Tibial artery (tissue), 4 donors: ENCODE results near the gene MARCHF6.

ENCODE experiments used
- DNase-seq, 2 donors: peaks; one replicate each; pipeline ENCODE4 v3.0.0-alpha.2; 2019
- H3K27ac ChIP-seq, 2 donors: fragments of 200-600 bp; sonication (generic) in 1 of 2; 1 replicate in 1 of 2; 2 replicates in 1 of 2; pipeline ENCODE4 v1.5.1; 2018 to 2019; ENCODE audit warnings: mild to moderate bottlenecking in 1 of 2
- H3K27me3 ChIP-seq, 2 donors: fragments of 200-600 bp; sonication (generic) in 1 of 2; one replicate each; pipeline versions ENCODE4 v1.5.1 to v1.6.0; 2016 to 2019
- H3K36me3 ChIP-seq, 3 donors: fragments of 200-600 bp; sonication (generic) in 2 of 3; one replicate each; pipeline ENCODE4 v1.5.1; 2016 to 2019; ENCODE audit warnings: mild to moderate bottlenecking in 2 of 3
- H3K4me1 ChIP-seq, 4 donors: fragments of 200-600 bp; sonication (generic) in 2 of 4; 1 replicate in 3 of 4; 2 replicates in 1 of 4; pipeline ENCODE4 v1.5.1; 2016 to 2019
- H3K4me3 ChIP-seq, 2 donors: fragments of 200-600 bp; sonication (generic) in 1 of 2; 1 replicate in 1 of 2; 2 replicates in 1 of 2; pipeline ENCODE4 v1.5.1; 2018 to 2019; ENCODE audit warnings: mild to moderate bottlenecking in 2 of 2
- H3K9me3 ChIP-seq, 3 donors: fragments of 200-600 bp; sonication (generic) in 1 of 3; one replicate each; pipeline ENCODE4 v1.5.1; 2016 to 2019
- intact Hi-C: fragments of 100-400 bp; cut with DNase I; formaldehyde crosslinking; loops from one replicate; pipeline ENCODE4 v1.15.0; 2023; ENCODE audit warnings: low total_unique reads
- TF ChIP-seq, protein P1 (sequence below), 2 experiments: fragments of 200-600 bp in 1 of 2; fragments of 450-650 bp in 1 of 2; IDR thresholded peaks; one replicate each; pipeline ENCODE4 v1.5.1; 2017 to 2019; ENCODE audit warnings: antibody characterized with exemption in 2 of 2, mild to moderate bottlenecking in 1 of 2, moderate library complexity in 1 of 2

MARCHF6 gene

DNA sequence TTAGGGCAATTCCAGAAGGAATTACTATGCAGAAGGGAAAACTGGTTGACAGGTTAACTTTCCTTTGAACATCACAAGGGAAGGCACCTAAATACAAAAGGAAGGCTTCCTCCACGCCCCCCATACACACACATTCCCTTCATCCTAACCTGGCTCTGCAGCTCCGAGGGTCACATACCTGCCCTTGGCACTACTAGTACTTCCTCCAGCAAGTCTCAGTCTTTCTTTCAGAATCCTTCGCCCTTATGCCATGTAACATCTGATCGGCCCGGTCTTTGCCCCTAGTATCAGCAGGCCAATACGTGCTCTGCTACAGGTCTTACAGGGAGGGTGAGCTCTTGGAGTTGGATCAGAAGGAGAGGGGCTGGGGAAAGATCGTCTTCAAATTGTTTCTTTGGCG, 1.6 kb upstream of the MARCHF6 start:
- peak overlapping the region; percentile 88 to 91 for H3K27ac ChIP-seq
- H3K27me3 ChIP-seq: no peaks in the 10 kb centered on the region

DNA sequence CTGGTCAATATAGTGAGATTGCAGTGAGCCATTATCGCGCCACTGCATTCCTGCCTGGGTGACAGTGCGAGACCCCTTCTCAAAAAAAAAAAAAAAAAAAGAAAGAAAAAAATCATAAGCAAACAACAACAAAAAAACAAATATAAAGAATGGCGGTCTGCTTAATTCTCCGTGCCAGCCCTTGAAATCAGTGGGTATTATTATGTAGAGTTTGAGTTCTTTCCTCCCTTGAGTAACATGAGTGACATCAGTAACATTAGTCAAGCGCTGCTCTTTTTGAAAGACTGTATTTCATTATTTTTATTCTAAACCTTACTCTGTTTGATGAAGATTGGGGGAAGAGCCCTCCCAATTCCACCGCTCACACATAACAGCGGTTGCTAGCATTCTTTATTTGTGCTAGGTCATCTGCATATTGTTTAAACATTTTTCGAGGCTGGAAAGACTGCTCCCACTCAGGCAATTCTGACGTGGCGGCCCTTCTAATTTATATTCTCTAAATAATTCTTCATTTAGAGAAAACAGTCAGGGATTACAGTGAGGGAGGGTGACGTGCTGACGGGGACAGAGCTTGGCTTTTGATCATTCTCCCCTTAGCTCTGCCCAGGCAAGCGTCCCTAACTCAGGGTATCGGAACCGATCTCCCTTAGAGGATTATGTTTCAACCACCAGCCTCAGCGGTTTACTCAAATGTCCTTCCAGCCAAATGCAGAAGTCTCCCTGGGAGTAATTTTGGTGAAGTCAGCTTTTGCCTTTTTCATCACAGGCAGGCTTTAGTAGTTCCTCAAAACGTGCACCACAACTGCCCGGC, 860 bp upstream of the MARCHF6 start:
- intact Hi-C loops: loop anchor here (10.0 kb wide), 1 partner anchor 252 kb away; no protein-coding TSS in a partner anchor
- DNase-seq: peak in 1 of 2 donors; percentile 68

More for the DNA sequence above, 1.6 kb upstream of the MARCHF6 start:
- H3K4me3 ChIP-seq: no peak overlapping the region
- no peaks in the 10 kb centered on the region for H3K9me3 ChIP-seq
- intact Hi-C loops: loop anchor here (10.0 kb wide), 1 partner anchor 253 kb away; no protein-coding TSS in a partner anchor
- H3K4me1 ChIP-seq: peaks cover 0 to 29% (median 8%) of the 10 kb centered on the region in 4 donors
- TF ChIP-seq, protein P1, sequence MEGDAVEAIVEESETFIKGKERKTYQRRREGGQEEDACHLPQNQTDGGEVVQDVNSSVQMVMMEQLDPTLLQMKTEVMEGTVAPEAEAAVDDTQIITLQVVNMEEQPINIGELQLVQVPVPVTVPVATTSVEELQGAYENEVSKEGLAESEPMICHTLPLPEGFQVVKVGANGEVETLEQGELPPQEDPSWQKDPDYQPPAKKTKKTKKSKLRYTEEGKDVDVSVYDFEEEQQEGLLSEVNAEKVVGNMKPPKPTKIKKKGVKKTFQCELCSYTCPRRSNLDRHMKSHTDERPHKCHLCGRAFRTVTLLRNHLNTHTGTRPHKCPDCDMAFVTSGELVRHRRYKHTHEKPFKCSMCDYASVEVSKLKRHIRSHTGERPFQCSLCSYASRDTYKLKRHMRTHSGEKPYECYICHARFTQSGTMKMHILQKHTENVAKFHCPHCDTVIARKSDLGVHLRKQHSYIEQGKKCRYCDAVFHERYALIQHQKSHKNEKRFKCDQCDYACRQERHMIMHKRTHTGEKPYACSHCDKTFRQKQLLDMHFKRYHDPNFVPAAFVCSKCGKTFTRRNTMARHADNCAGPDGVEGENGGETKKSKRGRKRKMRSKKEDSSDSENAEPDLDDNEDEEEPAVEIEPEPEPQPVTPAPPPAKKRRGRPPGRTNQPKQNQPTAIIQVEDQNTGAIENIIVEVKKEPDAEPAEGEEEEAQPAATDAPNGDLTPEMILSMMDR (IDR thresholded peaks at IDR 0.05): no peak
- peak in 1 of 2 donors; percentile 19 for DNase-seq
- no peaks in the 10 kb centered on the region for H3K36me3 ChIP-seq

GRCh38 chr5:10354048-10354872, 765 bp downstream of the MARCHF6 start:
- intact Hi-C loops: loop anchor here (10.0 kb wide), 1 partner anchor 251 kb away; no protein-coding TSS in a partner anchor
- no peaks in the 10 kb centered on the region for H3K9me3 ChIP-seq
- H3K27me3 ChIP-seq: no peaks in the 10 kb centered on the region
- peak overlapping the region; percentile 88 to 91 for H3K27ac ChIP-seq
- H3K4me3 ChIP-seq: peak overlapping the region; percentile 79 to 82
- no peaks in the 10 kb centered on the region for H3K36me3 ChIP-seq
- no peak for DNase-seq
- peaks cover 0 to 43% (median 11%) of the 10 kb centered on the region in 4 donors for H3K4me1 ChIP-seq
- TF ChIP-seq, protein P1 (IDR thresholded peaks at IDR 0.05): no peak

More for the DNA sequence above, 860 bp upstream of the MARCHF6 start:
- Histone ChIP-seq H3K36me3 (no peaks in the 10 kb centered on the region), H3K4me3 (peak overlapping the region; percentile 79 to 82), H3K9me3 (no peaks in the 10 kb centered on the region), H3K4me1 (peaks cover 0 to 36% (median 9%) of the 10 kb centered on the region in 4 donors), H3K27me3 (no peaks in the 10 kb centered on the region), H3K27ac (peak overlapping the region; percentile 88 to 91)
- TF ChIP-seq, protein P1 (IDR thresholded peaks at IDR 0.05): no peak

GRCh38 chr5:10355071-10355889, 1.8 kb downstream of the MARCHF6 start:
- peak overlapping the region; percentile 79 to 82 for H3K4me3 ChIP-seq
- H3K9me3 ChIP-seq: no peaks in the 10 kb centered on the region
- no peaks in the 10 kb centered on the region for H3K27me3 ChIP-seq
- peak overlapping the region; percentile 88 to 91 for H3K27ac ChIP-seq
- intact Hi-C loops: loop anchor here (10.0 kb wide), 1 partner anchor 250 kb away; no protein-coding TSS in a partner anchor
- no peak for DNase-seq
- no peaks in the 10 kb centered on the region for H3K36me3 ChIP-seq
- TF ChIP-seq, protein P1 (IDR thresholded peaks at IDR 0.05): no peak
- H3K4me1 ChIP-seq: peaks cover 0 to 45% (median 11%) of the 10 kb centered on the region in 4 donors

- no peaks in the 10 kb centered on the region for H3K9me3 ChIP-seq
- TF ChIP-seq, protein P1 (IDR thresholded peaks at IDR 0.05): no peak
- peaks cover 0 to 53% (median 9%) of the 10 kb centered on the region in 4 donors for H3K4me1 ChIP-seq
- no peaks in the 10 kb centered on the region for H3K27me3 ChIP-seq
- no peak overlapping the region for H3K27ac ChIP-seq
- H3K4me3 ChIP-seq: no peak overlapping the region
- no peak for DNase-seq
- intact Hi-C loops: loop anchor here (10.0 kb wide), 1 partner anchor 246 kb away; no protein-coding TSS in a partner anchor
- H3K36me3 ChIP-seq: no peaks in the 10 kb centered on the region
These were observed 5.5 kb downstream of the MARCHF6 start for GRCh38 chr5:10358999-10359398.
